Stimulated activated CD4-positive, alpha-beta T cell treated with anti-CD3 and anti-CD28 coated beads, Interleukin-1b, Interleukin-23, amount 100 ng/mL, for 48 hours (primary cell): ENCODE results near the gene GFRA4.

ENCODE experiments used
- DNase-seq: peaks from one replicate; pipeline ENCODE4 v3.0.0-alpha.2; 2020

GFRA4 gene

DNA sequence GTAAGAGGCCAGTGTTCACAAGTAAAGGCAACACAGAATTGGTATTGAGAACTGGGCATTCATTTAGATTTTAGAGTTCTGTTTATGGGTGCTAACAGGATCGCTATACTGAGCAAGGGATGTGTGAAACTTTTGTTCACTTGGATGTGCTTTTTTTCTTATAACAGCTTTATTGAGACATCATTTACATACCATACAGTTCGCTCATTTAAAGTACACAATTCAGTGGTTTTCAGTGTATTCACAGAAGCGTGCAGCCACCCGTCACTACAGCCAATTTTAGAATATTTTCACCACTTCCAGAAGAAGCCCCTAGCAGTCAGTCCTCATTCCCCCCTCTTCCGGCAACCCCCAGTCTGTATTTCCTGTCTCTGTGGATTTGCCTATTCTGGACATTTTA lies 48.7 kb downstream of the GFRA4 start:
- DNase-seq = no peak

DNA sequence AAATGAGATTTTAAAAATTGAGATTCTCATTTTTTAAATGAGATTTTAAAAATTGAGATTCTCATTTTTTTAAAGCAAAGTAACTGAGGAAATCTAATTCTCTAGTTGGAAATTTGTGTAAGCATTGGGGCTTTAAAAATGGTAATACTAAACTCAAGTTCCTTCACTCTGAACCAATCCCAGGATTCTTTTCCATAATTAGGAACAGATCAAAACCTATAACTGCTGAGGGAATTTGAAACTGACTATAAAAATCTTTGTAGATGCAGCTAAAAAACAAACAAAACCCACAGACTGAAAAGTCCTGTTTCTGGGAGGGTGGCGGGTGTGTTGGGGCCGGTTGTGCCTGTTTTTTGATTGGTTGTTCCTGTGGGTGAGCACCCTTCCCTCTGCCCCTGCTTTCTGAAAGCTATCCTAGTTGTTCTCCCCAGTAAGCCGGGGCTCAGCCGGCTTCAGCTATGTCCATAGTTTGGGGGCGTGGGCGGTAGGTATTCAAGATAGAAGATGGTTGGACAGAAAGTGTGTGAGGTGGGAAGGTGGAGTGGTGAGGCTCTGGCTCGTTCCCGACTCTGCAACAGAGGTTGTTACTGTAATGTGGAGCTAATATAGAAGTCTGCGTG lies 49.3 kb downstream of the GFRA4 start:
- no peak for DNase-seq

DNA sequence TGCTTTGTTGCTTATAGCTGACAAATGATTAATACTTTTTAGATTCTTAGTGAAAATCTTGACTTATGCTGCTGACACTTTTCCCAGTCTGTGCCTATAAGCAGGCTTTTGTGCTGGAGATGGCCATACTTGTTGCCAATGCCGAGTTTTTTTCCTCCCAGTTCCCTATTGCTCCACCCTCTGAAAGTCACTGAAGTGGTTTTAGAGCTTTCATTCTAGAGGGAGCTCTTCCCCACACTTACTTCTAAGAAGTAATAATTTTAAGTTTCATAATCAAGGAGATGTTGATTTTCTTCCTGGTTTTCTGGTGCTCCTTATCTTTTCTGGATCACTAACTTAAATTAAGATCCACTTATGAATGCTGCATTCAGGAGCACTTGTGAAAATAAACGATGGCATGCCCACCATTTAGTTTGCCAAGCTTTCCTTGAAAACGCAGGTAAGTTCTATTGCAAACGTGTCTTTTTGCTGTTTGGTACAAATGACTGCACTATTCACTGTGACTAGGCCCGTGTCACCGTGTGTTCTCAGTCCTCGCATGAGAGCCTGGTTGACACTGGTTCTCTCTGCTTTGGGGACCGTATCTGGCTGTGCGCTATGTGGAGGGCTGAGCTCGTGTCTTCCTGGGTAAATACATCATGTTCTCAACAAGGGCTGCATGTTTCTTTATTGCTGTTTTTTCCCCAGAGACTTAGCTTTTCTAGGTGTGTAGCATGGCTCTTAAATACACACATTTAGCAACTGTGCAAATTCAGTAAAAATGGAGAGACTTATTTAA lies 50.2 kb downstream of the GFRA4 start:
- DNase-seq = no peak

DNA sequence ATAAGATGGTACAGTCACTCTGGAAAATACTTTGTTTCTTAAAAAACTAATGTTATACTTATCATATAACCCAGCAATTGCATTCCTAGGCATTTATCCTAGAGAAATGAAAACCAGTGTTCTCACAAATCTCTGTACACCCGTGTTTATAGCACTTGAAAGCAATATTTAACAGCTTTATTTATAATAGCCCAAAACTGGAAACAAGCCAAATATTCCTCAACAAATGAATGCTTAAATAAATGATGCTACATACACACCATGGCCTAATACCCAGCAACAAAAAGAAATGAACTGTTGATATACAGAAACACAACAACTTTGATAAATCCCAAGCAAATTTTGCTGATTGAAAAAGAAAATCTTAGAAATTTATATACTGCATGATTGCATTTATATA lies 51.3 kb downstream of the GFRA4 start:
- no peak for DNase-seq
